Neutrophil (primary cell): ENCODE results near the gene ASIC3.

Source experiments
- H3K27ac ChIP-seq: fragments of 200-600 bp; sonication (generic); 2 replicates; pipeline ENCODE4 v1.5.1; 2016; ENCODE audit warnings: mild to moderate bottlenecking, moderate library complexity
- H3K27me3 ChIP-seq: fragments of 200-600 bp; sonication (generic); 2 replicates; pipeline ENCODE4 v1.6.0; 2016; ENCODE audit warnings: mild to moderate bottlenecking
- H3K36me3 ChIP-seq: fragments of 200-600 bp; sonication (generic); 2 replicates; pipeline ENCODE4 v1.5.1; 2017
- H3K4me1 ChIP-seq, 2 experiments: fragments of 200-600 bp in 1 of 2; sonication (generic) in 1 of 2; 1 replicate in 1 of 2; 2 replicates in 1 of 2; pipeline versions ENCODE4 v1.5.1 to v1.6.1; 2013 to 2016; ENCODE audit warnings: low read depth in 1 of 2, low read length in 1 of 2, mild to moderate bottlenecking in 1 of 2, moderate library complexity in 1 of 2; ENCODE audit not compliant: control insufficient read depth in 1 of 2, insufficient read depth in 1 of 2
- H3K4me3 ChIP-seq, 2 experiments: fragments of 200-600 bp in 1 of 2; sonication (generic) in 1 of 2; 1 replicate in 1 of 2; 2 replicates in 1 of 2; pipeline ENCODE4 v1.5.1; 2013 to 2016; ENCODE audit warnings: low read depth in 1 of 2, low read length in 1 of 2, mild to moderate bottlenecking in 1 of 2, moderate library complexity in 1 of 2
- H3K9me3 ChIP-seq: fragments of 200-600 bp; sonication (generic); 2 replicates; pipeline ENCODE4 v1.5.1; 2016
- CTCF ChIP-seq: fragments of 200-600 bp; sonication (generic); IDR thresholded peaks from 2 replicates; pipeline ENCODE4 v1.5.1; 2016; ENCODE audit warnings: antibody characterized with exemption

Gene ASIC3

DNA sequence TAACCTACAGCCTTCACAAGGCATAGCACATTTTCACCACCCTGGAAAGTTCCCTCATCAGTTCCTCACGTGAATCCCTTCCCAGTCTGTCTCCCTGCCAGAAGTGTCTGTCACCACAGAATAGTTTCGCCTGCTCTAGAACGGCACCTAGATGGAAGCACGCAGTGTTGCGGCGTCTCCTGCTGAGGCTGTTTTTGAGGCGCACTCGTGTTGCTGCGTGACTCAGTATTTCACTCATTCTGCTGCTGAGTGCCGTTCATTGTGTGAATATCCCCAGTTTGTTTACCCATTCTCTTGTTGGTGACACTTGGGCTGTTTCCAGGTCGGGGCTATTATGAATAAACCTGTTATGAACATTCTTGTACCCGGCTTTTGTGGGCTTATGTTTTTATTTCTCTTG, 44.8 kb upstream of the ASIC3 start:
- H3K27me3 ChIP-seq: peaks cover 70% of the 10 kb centered on the region
- no peaks in the 10 kb centered on the region for H3K36me3 ChIP-seq
- peaks cover 4 to 5% of the 10 kb centered on the region in 2 experiments for H3K4me1 ChIP-seq
- H3K27ac ChIP-seq: no peak overlapping the region
- H3K4me3 ChIP-seq: no peak overlapping the region
- no peak for TF ChIP-seq CTCF
- no peaks in the 10 kb centered on the region for H3K9me3 ChIP-seq

GRCh38 chr7:151005566-151005965, 42.8 kb upstream of the ASIC3 start:
- Histone ChIP-seq H3K27ac (no peak overlapping the region), H3K4me3 (no peak overlapping the region), H3K4me1 (peaks cover 5 to 7% of the 10 kb centered on the region in 2 experiments), H3K36me3 (no peaks in the 10 kb centered on the region), H3K27me3 (peaks cover 76% of the 10 kb centered on the region), H3K9me3 (no peaks in the 10 kb centered on the region)
- no peak for TF ChIP-seq CTCF

GRCh38 chr7:151006590-151007300, 41.6 kb upstream of the ASIC3 start:
- no peak overlapping the region for H3K4me3 ChIP-seq
- H3K27me3 ChIP-seq: peaks cover 79% of the 10 kb centered on the region
- no peaks in the 10 kb centered on the region for H3K9me3 ChIP-seq
- peaks cover 5 to 7% of the 10 kb centered on the region in 2 experiments for H3K4me1 ChIP-seq
- H3K36me3 ChIP-seq: no peaks in the 10 kb centered on the region
- no peak overlapping the region for H3K27ac ChIP-seq
- TF ChIP-seq CTCF: no peak

- TF ChIP-seq CTCF: no peak
- Histone ChIP-seq H3K27ac (no peak overlapping the region), H3K36me3 (no peaks in the 10 kb centered on the region), H3K4me1 (peaks cover 5 to 7% of the 10 kb centered on the region in 2 experiments), H3K4me3 (no peak overlapping the region), H3K9me3 (no peaks in the 10 kb centered on the region), H3K27me3 (peaks cover 87% of the 10 kb centered on the region)
Measured at GRCh38 chr7:151007469-151007898, 40.8 kb upstream of the ASIC3 start.

DNA sequence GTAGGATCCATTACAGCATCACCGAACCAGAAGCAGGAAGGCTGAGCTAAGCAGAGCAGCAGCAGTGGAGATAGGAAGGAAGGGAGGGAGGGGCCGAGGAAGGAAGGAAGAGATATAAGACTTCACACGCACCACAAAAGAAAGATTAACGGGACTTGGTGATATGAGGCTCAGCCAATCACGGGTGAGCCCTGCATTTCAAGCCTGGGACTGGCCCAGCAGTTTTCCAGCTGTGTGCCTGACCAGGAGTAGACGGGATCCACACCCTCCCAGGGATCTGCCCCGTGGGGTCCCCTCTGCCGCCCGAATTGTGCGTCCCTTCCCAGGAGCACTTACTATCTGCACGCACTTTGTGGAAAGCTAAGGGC, 40.2 kb upstream of the ASIC3 start:
- Histone ChIP-seq H3K4me1 (peaks cover 5 to 7% of the 10 kb centered on the region in 2 experiments), H3K9me3 (no peaks in the 10 kb centered on the region), H3K4me3 (no peak overlapping the region), H3K36me3 (no peaks in the 10 kb centered on the region), H3K27ac (no peak overlapping the region), H3K27me3 (peaks cover 93% of the 10 kb centered on the region)
- TF ChIP-seq CTCF: no peak
